K562 (cell line): ENCODE data around the gene ECPAS. TPM values are rescaled to one million over a fixed set of nuclear protein-coding genes. Genes with fewer than 3 reads are reported as not detected.

Experiments
- COPS2 ChIP-seq: fragments of 450-650 bp; conservative IDR thresholded peaks from 2 replicates; pipeline ENCODE4 v1.6.1; 2016; ENCODE audit warnings: mild to moderate bottlenecking, moderate library complexity
- E2F3 ChIP-seq: fragments of 250-450 bp; sonication (Bioruptor Pico); IDR thresholded peaks from 2 replicates; pipeline ENCODE4 v1.4.0; 2020; ENCODE audit warnings: mild to moderate bottlenecking
- L3MBTL2 ChIP-seq: fragments of 450-650 bp; IDR thresholded peaks from 2 replicates; pipeline ENCODE4 v1.6.1; 2016; ENCODE audit warnings: mild to moderate bottlenecking, moderate library complexity
- POLR2G ChIP-seq: fragments of 200-400 bp; formaldehyde crosslinking; IDR thresholded peaks from 2 replicates; pipeline ENCODE4 v1.6.1; 2017; ENCODE audit warnings: low read depth, mild to moderate bottlenecking, antibody characterized with exemption, low read length, moderate library complexity
- UBTF ChIP-seq, 2 experiments: IDR thresholded peaks; 2 replicates each; pipeline ENCODE4 v1.6.1; 2012; ENCODE audit warnings: improper control_type of control experiment in 2 of 2, low read depth in 2 of 2, low read length in 2 of 2, borderline replicate concordance in 1 of 2
- ZBTB1 ChIP-seq: sonication (generic); formaldehyde crosslinking; IDR thresholded peaks from 2 replicates; pipeline ENCODE4 v1.8.1; 2023; ENCODE audit warnings: missing genetic modification reagents, low read depth, mild to moderate bottlenecking, borderline replicate concordance
- ZBTB11 ChIP-seq, 3 experiments: fragments of 200-800 bp in 1 of 3; fragments of 250-450 bp in 1 of 3; fragments of 450-650 bp in 1 of 3; sonication (Bioruptor Pico) in 1 of 3; sonication (Bioruptor generic) in 1 of 3; formaldehyde crosslinking in 1 of 3; IDR thresholded peaks; 2 replicates each; pipeline versions ENCODE4 v1.6.1 to v1.8.0; 2016 to 2022; ENCODE audit warnings: mild to moderate bottlenecking in 2 of 3, missing genetic modification characterization in 2 of 3, missing compliant biosample characterization in 1 of 3, moderate library complexity in 1 of 3
- ZC3H11A ChIP-seq: IDR thresholded peaks from 2 replicates; pipeline ENCODE4 v1.6.1; 2012; ENCODE audit warnings: low read depth, low read length, improper control_type of control experiment
- ZFX ChIP-seq: sonication (generic); formaldehyde crosslinking; IDR thresholded peaks from 2 replicates; pipeline ENCODE4 v1.8.0; 2022; ENCODE audit warnings: mild to moderate bottlenecking, missing genetic modification reagents, moderate library complexity
- polyA plus RNA-seq, 8 experiments: library from polyadenylated mRNA; depleted of rRNA in 4 of 8; stranded (reverse) in 5 of 8; unstranded in 3 of 8; fragments of >200 nt; fragmentation: Nextera tagmentation in 2 of 8; fragmentation: Illumina TruSeq in 1 of 8; extraction: Ambion mirVana in 2 of 8; extraction: Trizol in 1 of 8; gene quantifications; 2 replicates each; pipeline versions ENCODE4 v1.2.1 to v1.2.3, GENCODE V29; 2011 to 2014; ENCODE audit warnings: inconsistent platforms in 1 of 8, missing spikeins in 1 of 8
- total RNA-seq, 7 experiments: library from RNA; depleted of rRNA in 6 of 7; stranded (reverse); fragments of >200 nt in 6 of 7; fragmentation: Illumina TruSeq in 2 of 7; extraction: Trizol in 2 of 7; gene quantifications; 2 replicates each; pipeline versions ENCODE4 v1.2.1 to v1.2.3, GENCODE V29; 2011 to 2021; ENCODE audit warnings: low replicate concordance in 1 of 7
- TF ChIP-seq, protein P1 (sequence below): fragments of 450-650 bp; formaldehyde crosslinking; conservative IDR thresholded peaks from 2 replicates; pipeline ENCODE4 v1.4.0; 2022; ENCODE audit warnings: mild to moderate bottlenecking, missing genetic modification characterization
- TF ChIP-seq, protein P2 (sequence below): sonication (generic); formaldehyde crosslinking; IDR thresholded peaks from 2 replicates; pipeline ENCODE4 v1.8.1; 2023; ENCODE audit warnings: missing genetic modification reagents, mild to moderate bottlenecking, borderline replicate concordance
- TF ChIP-seq, protein P3 (sequence below): fragments of 450-650 bp; IDR thresholded peaks from 2 replicates; pipeline ENCODE4 v1.6.1; 2016

ECPAS gene
- total and polyA plus RNA-seq, 9 of the 15 experiments (the other 6 are each of a cell fraction or from before 2014, with no cell fraction given): 14.5 to 90.9 (median 75.7) TPM

DNA sequence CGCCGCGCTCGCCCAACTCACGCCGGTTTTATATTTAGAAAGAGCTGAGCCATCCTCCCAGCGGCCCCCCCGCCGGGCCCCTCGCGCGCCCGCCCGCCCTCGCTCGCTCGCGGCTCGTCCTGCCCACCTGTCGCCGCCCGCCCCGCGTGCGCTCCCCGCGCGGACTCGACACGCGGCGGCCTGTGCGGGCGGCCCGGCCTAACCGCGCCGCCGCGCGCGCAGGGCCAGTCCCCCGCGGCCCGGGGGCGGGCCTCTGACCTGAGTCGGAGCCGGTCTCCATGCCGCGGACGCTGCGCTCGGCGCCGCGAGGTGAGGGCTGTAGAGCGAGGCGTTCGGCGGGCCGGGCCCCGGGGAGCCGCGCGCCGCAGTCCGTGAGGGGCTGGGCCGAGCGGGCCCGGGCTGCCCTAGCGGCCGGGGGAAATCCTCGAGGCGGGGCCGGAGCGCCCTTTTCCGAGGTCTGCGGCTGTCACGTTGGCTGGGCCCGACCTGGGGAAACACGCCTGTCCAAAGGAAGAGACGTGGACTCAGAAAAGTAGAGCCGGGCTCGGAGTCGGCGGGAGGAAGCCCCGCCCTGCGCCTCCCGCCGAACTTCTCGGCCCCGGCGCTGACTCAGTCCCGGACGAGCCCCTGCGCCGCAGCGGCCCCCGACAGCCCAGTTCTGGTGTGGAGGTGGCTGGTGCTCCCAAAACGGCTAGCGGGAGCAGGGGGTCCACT, at the start of gene ECPAS (continued):
- TF ChIP-seq, protein P1, sequence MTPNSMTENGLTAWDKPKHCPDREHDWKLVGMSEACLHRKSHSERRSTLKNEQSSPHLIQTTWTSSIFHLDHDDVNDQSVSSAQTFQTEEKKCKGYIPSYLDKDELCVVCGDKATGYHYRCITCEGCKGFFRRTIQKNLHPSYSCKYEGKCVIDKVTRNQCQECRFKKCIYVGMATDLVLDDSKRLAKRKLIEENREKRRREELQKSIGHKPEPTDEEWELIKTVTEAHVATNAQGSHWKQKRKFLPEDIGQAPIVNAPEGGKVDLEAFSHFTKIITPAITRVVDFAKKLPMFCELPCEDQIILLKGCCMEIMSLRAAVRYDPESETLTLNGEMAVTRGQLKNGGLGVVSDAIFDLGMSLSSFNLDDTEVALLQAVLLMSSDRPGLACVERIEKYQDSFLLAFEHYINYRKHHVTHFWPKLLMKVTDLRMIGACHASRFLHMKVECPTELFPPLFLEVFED (CRISPR knock-in tag): no peak
- TF ChIP-seq POLR2G (peak; percentile 96), E2F3 (CRISPR knock-in tag) (peak; percentile 64; the same call in 1 of the 2 replicates), L3MBTL2 (peak; percentile 75), ZBTB11 (CRISPR knock-in tag; IDR thresholded peaks at IDR 0.05) (0 out of 6 replicates have a peak, but pooled peaks of 1 of the 3 experiments have one; percentile 32), ZC3H11A (no peak), COPS2 (no peak), ZFX (CRISPR knock-in tag) (peak; percentile 91), UBTF (IDR thresholded peaks at IDR 0.05; ENCODE audit: borderline replicate concordance in 1 of 2, low read depth in 2 of 2, low read length in 2 of 2) (peak; percentile 77 to 86; a peak in 3 of 4 replicates), ZBTB1 (CRISPR knock-in tag) (peak; percentile 47; the same call in 1 of the 2 replicates)
- TF ChIP-seq, protein P2, sequence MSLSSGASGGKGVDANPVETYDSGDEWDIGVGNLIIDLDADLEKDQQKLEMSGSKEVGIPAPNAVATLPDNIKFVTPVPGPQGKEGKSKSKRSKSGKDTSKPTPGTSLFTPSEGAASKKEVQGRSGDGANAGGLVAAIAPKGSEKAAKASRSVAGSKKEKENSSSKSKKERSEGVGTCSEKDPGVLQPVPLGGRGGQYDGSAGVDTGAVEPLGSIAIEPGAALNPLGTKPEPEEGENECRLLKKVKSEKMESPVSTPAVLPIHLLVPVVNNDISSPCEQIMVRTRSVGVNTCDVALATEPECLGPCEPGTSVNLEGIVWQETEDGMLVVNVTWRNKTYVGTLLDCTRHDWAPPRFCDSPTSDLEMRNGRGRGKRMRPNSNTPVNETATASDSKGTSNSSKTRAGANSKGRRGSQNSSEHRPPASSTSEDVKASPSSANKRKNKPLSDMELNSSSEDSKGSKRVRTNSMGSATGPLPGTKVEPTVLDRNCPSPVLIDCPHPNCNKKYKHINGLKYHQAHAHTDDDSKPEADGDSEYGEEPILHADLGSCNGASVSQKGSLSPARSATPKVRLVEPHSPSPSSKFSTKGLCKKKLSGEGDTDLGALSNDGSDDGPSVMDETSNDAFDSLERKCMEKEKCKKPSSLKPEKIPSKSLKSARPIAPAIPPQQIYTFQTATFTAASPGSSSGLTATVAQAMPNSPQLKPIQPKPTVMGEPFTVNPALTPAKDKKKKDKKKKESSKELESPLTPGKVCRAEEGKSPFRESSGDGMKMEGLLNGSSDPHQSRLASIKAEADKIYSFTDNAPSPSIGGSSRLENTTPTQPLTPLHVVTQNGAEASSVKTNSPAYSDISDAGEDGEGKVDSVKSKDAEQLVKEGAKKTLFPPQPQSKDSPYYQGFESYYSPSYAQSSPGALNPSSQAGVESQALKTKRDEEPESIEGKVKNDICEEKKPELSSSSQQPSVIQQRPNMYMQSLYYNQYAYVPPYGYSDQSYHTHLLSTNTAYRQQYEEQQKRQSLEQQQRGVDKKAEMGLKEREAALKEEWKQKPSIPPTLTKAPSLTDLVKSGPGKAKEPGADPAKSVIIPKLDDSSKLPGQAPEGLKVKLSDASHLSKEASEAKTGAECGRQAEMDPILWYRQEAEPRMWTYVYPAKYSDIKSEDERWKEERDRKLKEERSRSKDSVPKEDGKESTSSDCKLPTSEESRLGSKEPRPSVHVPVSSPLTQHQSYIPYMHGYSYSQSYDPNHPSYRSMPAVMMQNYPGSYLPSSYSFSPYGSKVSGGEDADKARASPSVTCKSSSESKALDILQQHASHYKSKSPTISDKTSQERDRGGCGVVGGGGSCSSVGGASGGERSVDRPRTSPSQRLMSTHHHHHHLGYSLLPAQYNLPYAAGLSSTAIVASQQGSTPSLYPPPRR (CRISPR knock-in tag): no peak
- TF ChIP-seq, protein P3, sequence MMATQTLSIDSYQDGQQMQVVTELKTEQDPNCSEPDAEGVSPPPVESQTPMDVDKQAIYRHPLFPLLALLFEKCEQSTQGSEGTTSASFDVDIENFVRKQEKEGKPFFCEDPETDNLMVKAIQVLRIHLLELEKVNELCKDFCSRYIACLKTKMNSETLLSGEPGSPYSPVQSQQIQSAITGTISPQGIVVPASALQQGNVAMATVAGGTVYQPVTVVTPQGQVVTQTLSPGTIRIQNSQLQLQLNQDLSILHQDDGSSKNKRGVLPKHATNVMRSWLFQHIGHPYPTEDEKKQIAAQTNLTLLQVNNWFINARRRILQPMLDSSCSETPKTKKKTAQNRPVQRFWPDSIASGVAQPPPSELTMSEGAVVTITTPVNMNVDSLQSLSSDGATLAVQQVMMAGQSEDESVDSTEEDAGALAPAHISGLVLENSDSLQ: peak; percentile 21; the same call in 1 of the 2 replicates
